Cardiac fibroblast (primary cell): ENCODE data around the gene FSTL1.

Experiments used
- DNase-seq, 2 donors: peaks; one replicate each; pipeline versions ENCODE4 v3.0.0 to v3.0.0-alpha.2; 2010; ENCODE audit warnings: low read depth in 2 of 2
- H3K4me3 ChIP-seq, 2 donors: replicated peaks in 1 of 2; 1 replicate in 1 of 2; 2 replicates in 1 of 2; pipeline ENCODE4 v1.5.1; 2011; ENCODE audit warnings: low read depth in 2 of 2, low read length in 2 of 2, mild to moderate bottlenecking in 2 of 2, moderate library complexity in 1 of 2
- TF ChIP-seq, protein P1 (sequence below): IDR thresholded peaks from one replicate; pipeline ENCODE4 v1.5.1; 2011; ENCODE audit warnings: low read depth, mild to moderate bottlenecking, low read length, inconsistent platforms

The FSTL1 gene

DNA sequence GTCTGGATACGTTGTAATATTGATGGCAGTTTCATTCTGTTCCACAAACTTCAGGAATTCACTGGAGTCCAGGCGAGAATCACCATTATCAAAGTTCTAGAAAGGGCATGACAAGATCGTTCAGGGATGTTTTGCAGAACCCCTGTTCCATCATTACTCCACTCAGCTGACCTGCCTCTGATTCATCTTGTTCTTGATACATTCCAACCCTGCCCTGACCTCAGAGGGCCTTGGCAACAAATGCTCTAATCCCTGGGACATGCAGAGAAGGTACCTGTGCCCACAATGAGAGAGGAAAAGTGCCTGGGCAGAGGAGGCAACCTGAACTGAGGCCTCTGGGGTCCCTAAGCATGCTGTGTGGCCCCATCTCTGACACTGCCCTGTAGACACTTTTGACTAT, 45.9 kb downstream of the FSTL1 start:
- no peak overlapping the region for H3K4me3 ChIP-seq
- TF ChIP-seq, protein P1, sequence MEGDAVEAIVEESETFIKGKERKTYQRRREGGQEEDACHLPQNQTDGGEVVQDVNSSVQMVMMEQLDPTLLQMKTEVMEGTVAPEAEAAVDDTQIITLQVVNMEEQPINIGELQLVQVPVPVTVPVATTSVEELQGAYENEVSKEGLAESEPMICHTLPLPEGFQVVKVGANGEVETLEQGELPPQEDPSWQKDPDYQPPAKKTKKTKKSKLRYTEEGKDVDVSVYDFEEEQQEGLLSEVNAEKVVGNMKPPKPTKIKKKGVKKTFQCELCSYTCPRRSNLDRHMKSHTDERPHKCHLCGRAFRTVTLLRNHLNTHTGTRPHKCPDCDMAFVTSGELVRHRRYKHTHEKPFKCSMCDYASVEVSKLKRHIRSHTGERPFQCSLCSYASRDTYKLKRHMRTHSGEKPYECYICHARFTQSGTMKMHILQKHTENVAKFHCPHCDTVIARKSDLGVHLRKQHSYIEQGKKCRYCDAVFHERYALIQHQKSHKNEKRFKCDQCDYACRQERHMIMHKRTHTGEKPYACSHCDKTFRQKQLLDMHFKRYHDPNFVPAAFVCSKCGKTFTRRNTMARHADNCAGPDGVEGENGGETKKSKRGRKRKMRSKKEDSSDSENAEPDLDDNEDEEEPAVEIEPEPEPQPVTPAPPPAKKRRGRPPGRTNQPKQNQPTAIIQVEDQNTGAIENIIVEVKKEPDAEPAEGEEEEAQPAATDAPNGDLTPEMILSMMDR = no peak
- peak in 1 of 2 donors; percentile 45 for DNase-seq

GRCh38 chr3:120402257-120402656, 48.5 kb downstream of the FSTL1 start:
- no peak overlapping the region for H3K4me3 ChIP-seq
- TF ChIP-seq, protein P1 = no peak
- no peak for DNase-seq

- no peak for DNase-seq
- TF ChIP-seq, protein P1 = no peak
- H3K4me3 ChIP-seq = no peak overlapping the region
These were observed 51.4 kb downstream of the FSTL1 start for GRCh38 chr3:120399372-120399771.

GRCh38 chr3:120396469-120396868, 54.3 kb downstream of the FSTL1 start:
- no peak for DNase-seq

DNA sequence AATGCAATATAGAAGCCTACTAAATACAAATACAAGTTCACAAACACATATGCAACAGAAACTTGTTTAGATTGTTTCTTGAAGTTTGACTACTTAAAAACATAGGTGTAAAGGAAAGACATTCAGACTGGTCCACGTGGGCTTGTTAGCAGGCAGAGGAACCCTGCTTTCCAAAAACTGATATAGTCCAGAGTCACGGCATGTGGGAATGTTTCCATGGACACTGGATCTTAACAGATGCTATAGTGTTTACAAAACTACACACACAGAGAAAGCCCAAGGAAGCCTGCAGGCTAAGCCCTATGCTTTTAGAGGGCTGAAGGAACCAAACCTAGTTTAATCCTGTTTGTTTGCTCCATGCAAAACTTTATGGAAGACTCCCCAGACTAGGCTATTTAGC, 56.4 kb downstream of the FSTL1 start:
- no peak overlapping the region for H3K4me3 ChIP-seq
- TF ChIP-seq, protein P1 = no peak
- no peak for DNase-seq

More at GRCh38 chr3:120396469-120396868, 54.3 kb downstream of the FSTL1 start:
- TF ChIP-seq, protein P1 = no peak
- no peak overlapping the region for H3K4me3 ChIP-seq

DNA sequence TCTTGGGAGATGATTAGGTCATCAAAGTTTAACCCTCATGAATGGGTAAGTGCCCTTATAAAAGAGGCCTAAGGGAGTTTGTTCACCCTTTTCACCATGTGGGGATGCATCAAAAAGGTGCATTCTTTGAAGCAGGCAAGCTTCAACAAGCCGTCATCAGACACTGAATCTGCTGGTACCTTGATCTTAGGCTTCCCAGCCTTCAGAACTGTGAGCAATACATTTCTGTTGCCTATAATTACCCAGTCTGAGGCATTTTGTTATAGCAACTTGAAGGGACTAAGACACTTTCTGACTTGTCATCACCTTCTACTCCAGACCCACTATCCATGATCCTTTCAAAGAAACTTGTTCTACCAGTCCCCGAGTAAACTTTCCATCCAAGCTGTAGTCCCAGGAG, 57.0 kb downstream of the FSTL1 start:
- H3K4me3 ChIP-seq = no peak overlapping the region
- TF ChIP-seq, protein P1 = no peak
- no peak for DNase-seq

- DNase-seq = no peak
- TF ChIP-seq, protein P1 = no peak
- no peak overlapping the region for H3K4me3 ChIP-seq
These were observed 57.5 kb downstream of the FSTL1 start for GRCh38 chr3:120393243-120393642.
